GM18499 (cell line): Measurements from ENCODE around the gene MGST3.
"Not testable (repeated sequence)": the region's sequence is repeated elsewhere in the genome, so short reads cannot be mapped to it uniquely, and the experiment has no call there.

Source experiments
- ATAC-seq: cut with Tn5 transposase; IDR thresholded peaks from one replicate; pipeline ENCODE4 v1.9.1; 2021; ENCODE audit warnings: moderate number of reproducible peaks; ENCODE audit not compliant: insufficient read depth, unreplicated experiment

Gene MGST3

GRCh38 chr1:165695031-165695430, 64.0 kb downstream of the MGST3 start:
- no peak for ATAC-seq

DNA sequence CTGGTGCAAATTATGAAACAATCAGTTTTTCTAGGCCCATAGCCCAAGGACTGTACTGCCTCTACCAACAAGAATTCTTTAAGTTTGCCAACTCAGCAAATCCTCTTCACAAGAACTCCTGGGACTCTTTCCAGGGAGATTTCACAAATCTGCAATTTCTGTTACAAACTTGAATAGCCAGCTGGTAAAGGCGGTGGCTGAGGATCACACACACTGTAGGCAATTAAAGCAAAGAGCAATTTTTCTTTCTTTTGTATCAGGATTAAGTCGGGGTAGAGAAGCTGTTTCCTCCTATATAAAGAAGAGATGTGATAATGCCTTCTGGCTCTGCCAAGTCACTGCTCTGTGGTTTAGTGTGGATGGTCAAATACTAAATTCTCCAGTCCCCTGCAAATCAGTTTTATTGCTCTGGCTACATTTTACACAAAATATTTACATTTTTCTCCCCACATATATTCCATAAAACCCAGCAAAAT, 65.6 kb downstream of the MGST3 start:
- no peak for ATAC-seq

DNA sequence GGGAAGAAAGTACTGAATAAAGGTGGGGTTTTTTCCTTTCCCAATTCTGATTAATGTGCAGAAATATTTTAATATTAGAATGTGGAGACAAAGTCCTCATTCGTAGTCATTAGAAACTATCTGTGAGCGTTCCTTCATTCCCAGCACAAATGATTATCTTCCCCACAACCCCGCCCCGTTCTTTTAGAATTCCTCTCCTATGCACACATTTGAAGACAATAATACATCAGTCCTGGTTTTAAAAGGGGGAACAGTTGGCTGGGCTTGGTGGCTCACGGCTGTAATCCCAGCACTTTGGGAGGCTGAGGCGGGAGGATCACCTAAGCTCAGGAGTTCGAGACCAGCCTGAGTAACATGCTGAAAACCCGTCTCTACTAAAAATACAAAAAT, 66.5 kb downstream of the MGST3 start:
- no peak for ATAC-seq

DNA sequence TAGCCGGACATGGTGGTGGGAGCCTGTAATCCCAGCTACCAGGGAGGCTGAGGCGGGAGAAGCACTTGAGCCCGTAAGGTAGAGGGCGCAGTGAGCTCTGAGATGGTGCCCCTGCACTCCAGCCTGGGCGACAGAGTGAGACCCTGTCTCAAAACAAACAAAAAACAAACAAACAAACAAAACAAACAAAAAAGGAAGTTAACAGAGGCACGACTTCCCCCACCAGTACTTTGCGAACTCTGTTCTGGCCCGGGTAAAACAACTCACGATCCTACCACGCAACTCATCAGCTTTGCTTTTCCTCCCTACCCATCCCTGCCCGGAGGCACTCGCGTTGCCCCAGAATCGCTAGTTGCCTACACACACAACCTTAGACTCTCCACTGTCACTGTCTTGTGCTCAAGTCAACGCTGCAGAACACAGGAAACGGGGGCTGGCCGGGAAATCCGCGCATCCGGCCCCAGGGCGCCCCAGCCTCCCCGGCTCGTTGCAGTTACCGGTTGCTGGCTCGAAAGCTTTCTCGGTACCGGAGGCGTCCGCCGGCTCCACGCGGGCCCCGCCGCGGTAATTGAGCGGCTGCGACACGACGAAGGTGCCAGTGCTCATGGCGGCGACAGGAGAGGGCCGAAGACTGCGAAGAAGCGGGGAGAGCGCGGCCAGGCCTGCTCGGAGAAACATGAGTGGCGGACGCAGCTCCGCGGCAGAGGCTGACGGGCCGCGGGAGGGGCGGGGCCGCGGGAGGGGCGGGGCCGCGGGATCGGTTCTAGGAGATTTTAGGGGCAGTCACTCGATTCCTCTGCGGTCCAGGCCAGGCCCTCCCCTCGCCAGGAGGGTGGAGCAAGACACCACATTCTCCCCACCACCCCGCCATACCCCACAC, 67.1 kb downstream of the MGST3 start, which contains the start of gene ALDH9A1:
TSS of gene ALDH9A1 (minus strand) at position 682 of the 880 bp plus-strand sequence. CDS start at position 678, 4 bp downstream.
- peak; percentile 75 for ATAC-seq

DNA sequence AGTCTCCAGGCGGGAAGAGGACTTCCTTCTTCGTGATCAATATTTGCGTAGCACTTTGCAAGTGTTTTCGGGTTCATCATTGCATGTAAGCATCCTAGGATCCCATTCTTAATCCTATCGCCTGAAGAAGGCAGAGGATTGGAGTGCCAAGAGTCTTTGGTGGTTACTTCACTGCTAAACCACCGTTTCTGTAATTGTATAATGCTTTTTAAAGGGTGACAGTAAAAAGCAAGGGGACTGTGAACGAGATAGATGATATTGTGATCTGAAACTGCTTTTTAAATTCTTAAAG, 67.7 kb downstream of the MGST3 start:
- ATAC-seq: peak; percentile 6

GRCh38 chr1:165699577-165699976, 68.5 kb downstream of the MGST3 start:
- ATAC-seq: no peak

DNA sequence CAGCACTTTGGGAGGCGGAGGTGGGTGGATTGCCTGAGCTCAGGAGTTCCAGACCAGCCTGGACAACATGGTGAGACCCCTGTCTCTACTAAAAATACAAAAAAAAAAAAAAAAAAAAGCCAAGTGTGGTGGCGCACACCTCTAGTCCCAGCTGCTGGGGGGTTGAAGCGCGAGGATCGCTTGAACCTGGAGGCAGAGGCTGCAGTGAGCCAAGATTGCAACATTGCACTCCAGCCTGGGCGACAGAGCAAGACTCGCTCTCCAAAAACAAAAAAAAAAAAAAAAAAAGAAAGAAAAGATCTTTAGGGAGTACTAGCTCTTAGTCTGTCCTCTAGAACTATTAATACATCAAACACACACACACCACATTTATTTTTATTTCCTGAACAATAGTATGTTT, 70.9 kb downstream of the MGST3 start:
- ATAC-seq: not testable (repeated sequence)

- ATAC-seq: no peak
Observed at GRCh38 chr1:165703648-165704047, 72.6 kb downstream of the MGST3 start.
